ENCODE measurements around the gene HINT2.

HINT2 gene

DNA sequence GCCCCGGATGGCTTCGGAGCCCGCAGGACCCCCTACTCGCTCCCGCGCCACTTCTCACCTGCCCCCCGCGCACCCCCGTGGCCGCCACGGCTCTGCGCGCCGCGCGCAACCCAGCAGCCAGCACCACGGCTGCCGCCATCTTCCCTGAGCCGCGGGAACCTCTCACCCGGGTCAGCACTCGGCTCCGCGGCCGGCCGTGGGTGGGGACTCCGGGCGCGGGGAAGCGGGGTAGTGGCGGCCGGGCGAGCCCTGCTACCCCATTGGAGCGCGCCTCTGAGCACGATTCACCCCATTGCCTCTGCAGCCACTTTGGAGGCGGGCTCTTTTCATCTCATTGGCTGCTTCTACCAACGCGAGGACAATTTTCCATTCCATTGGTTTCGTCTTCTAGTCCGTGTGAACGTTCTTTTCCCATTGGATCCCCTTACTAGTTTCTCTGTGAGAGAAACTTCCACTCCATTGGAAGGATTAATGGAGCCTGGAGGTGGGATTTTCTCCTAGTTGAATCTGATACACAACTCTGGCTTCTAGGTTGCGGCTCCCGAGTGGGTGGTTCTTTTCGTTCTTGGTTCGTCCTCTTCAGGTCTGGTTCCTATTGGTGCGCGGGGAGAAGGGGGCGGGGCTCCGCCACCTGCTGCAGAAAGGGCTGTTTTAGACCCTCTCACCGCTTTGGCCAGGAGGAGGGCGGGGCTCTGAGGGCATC, at the start of gene HINT2:
Gene HINT2, minus strand, starts transcription at position 202 of the 703 bp plus-strand sequence. Its CDS starts 63 bp downstream, at position 139.
- peak; percentile 98 for DNase-seq (ENCODE audit: low read depth, low spot score)

GRCh38 chr9:35863583-35863982, 48.7 kb upstream of the HINT2 start:
- no peak for DNase-seq (ENCODE audit: low read depth, low spot score)

- DNase-seq (ENCODE audit: low read depth, low spot score), result no peak
Observed at GRCh38 chr9:35862328-35862727, 47.5 kb upstream of the HINT2 start.

DNA sequence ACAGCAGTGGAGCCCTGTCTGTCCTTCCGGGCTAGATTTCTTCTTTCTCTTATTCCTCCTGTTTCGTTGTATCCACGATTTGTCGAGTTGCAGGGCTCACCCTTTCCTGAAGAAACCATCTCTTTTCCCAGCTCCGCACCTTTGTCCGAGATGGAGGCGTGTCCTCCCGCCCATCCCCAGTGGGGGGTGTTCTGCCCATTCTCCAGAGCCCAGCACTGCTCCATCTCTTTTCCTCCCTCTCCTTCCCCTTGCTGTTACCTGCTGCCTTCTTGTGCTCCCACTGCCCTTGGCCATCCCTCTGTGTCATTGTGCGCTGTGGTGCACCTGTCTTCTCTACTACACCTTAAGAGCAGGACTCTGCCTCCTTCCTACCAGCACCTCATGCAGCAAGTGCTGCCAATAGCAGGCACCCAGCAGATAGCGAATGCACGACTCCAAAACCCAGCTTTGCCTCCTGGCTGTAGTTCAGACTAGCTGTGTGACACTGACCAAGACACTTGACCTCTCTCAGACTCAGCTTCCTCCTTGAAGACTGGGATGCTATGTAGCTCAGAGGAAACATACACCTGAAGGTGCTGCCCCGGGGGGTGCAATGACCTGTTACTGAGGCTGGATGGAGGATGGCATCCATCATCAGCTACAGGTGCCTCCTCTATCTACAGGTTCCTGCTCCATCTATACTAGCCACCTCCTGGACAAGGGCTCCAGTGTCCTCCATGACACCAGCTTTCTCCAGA, 46.5 kb upstream of the HINT2 start:
- no peak for DNase-seq (ENCODE audit: low read depth, low spot score)

GRCh38 chr9:35859990-35860339, 45.1 kb upstream of the HINT2 start:
- no peak for DNase-seq (ENCODE audit: low read depth, low spot score)

DNA sequence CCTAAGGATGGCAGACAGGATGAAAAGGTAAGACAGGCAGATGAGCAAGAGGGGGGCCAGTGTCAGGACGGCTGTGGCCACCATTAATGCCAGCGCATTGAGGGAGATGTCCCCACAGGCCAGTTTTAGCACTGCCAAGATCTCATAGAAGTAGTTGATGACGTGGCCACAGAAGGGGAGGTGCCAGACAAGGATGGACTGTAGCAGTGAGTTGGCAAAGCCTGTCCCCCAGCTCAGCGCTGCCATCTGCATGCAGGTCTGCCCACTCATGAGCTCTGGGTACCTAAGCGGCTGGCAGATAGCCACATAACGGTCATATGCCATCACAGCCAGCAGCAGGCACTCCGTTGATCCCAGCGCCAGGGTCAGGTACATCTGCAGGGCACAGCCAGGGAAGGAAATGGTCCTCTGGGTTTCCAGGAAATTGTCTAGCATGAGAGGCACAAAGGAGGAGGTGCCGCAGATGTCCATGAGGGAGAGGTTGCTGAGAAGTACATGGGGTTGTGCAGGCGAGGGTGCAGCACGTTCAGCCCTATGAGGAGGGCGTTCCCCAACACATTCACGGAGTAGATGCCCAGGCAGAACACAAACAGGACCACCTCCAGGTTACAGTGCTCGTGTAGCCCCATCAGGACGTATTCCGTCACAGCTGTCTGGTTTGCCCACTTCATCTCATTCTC, 44.6 kb upstream of the HINT2 start:
- no peak for DNase-seq (ENCODE audit: low read depth, low spot score)

- no peak for DNase-seq (ENCODE audit: low read depth, low spot score)
Observed at GRCh38 chr9:35858458-35858857, 43.6 kb upstream of the HINT2 start.

DNA sequence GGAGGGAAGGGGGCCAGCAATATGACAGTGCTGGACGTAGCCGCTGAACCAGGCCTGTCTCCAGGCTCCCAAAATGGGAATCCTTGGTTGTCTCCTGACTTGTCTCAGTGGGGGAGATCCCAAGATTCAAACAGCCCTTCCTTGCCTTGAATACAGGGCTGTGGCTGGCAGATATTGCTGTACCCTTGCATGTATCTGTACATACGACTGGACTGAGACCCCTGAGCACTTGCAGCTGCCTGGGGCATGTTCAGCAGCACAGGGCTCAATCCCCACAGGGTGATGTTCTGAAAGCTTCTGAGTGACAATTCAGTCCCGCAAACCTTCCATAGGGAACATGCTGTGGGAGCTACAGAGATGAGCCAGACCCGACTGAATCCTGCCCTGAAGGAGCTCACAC, 42.0 kb upstream of the HINT2 start:
- DNase-seq (ENCODE audit: low read depth, low spot score), result no peak

GRCh38 chr9:35856206-35856605, 41.4 kb upstream of the HINT2 start:
- no peak for DNase-seq (ENCODE audit: low read depth, low spot score)

DNA sequence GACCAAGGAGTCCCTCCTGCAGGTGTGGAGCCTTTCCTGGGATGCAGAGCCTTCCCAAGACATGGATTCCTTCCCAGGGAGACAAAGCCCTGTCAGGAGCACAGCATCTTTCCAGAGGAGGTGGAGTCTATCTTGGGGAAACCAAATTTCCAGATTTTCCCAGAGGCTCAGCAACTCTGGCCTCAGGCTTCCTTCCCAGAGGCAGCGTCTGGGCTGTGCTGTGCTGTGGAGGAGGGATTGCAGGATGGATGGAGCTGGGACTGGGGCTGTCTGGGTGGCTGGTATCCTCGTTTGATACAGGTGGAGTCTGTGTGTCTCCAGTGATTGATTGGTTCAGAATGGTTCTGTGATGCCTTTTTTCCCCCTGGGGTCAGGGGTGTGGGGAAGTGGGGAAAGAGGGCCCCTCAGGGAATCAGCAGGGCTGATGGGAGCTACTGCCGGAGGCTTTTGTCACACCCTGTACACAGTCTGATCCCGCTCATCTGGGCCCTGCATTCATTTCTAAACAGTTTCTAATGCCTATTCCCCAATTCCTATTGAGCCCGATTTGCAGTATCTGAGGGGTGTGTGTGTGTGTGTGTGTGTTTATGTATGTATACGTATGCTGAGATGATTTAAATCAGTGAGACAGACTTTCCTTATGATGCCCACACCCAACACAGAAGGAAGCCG, 39.4 kb upstream of the HINT2 start:
- DNase-seq (ENCODE audit: low read depth, low spot score), result no peak

DNA sequence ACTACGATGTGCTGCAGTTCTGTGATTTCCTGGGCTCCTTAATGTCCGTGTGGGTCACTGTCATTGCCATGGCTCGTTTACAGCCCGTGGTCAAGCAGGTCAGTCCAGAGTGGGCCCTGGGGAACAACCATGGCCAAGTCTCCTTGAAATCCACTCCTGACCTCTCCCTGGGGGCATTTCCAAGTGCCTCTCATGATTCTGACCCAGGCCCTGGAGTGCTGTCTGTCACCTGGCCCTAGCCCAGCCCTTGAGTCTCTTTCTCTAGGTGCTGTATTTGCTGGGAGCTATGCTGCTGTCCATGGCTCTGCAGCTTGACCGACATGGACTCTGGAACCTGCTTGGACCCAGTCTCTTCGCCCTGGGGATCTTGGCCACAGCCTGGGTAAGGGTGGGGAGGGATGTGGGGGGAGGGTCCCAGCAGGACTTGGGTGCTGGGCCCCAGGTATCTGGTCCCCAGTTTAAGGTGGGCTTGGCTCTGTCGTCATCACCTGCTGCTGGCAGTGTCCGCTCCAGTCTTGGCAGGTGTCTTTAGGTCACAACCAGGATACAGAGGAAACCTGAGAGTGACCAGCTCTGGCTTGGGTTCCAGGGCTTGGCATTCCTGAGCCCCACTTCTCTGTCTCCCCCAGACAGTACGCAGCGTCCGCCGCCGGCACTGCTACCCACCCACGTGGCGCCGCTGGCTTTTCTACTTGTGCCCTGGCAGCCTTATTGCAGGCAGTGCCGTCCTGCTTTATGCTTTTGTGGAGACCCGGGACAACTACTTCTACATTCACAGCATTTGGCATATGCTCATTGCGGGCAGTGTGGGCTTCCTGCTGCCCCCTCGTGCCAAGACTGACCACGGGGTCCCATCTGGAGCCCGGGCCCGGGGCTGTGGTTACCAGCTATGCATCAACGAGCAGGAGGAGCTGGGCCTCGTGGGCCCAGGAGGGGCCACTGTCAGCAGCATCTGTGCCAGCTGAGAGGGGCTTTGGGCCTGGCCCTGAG, 38.3 kb upstream of the HINT2 start:
- no peak for DNase-seq (ENCODE audit: low read depth, low spot score)

DNA sequence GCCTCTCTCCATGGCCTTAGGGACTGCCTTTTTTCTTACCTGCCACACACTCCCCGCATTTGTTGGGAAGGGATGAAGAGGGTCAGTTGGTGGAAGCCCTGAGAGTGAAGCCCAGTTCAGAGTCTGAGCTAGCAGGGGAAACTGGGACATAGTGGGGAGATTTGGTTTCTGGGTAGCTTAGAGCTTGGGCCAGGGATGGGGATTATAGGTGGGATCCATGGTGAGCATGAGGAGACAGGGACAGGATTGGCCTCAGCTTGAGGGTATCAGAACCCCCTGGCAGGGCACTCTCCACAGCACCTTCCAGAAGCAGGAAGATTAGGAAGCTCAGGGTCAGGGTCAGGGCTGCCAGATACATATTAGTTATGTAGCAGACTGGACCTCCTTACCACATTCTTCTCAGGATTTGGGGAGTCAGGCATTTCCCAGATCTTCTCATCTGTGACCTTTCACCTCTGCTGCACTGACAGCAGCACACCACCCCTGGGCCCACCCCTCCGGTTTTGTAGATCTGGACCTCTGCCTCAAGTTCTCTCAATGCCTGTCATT, 37.5 kb upstream of the HINT2 start:
- DNase-seq (ENCODE audit: low read depth, low spot score), result no peak

DNA sequence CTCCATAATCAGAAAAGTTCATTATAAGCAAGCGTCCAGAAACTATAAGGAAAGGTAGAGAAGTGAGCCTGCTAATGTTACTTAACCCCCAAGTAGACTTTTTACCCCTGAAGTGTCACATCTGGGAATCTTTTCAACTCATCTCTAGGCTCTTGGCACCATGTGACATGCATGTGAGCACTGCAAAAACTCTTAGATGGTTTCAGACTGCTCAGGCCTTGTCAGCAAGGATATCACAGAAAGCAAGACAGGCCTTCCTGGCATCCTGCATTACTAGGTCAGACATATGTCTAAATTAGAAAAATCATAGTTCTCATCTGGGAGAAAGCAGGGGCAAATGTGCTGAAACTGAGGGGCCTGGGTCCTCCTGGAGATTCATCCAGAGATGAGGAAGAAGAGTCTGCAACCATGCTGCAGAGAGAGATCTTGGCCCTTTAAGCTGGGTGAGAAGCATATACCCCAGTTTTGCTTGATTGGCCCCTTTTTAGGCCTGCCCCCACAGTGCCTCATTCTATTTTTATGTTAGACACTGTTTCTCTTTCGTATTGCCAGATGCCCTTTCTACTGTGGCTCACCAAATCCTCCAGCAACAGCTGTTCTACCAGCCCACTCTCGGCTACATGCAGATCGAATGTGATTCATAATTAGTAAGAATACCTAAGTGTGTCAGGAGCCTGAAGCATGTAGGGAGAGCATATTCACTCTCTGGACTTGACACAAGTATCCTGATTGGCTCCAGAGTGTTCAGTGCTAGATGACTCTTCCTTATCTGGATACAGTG, 33.1 kb upstream of the HINT2 start:
- no peak for DNase-seq (ENCODE audit: low read depth, low spot score)

GRCh38 chr9:35845824-35846771, 31.3 kb upstream of the HINT2 start:
- DNase-seq (ENCODE audit: low read depth, low spot score), result no peak

- DNase-seq (ENCODE audit: low read depth, low spot score), result no peak
Observed at GRCh38 chr9:35844628-35845270, 29.9 kb upstream of the HINT2 start.

GRCh38 chr9:35842795-35843194, 28.0 kb upstream of the HINT2 start:
- DNase-seq (ENCODE audit: low read depth, low spot score), result no peak

- DNase-seq (ENCODE audit: low read depth, low spot score), result no peak
Observed at GRCh38 chr9:35842020-35842745, 27.3 kb upstream of the HINT2 start.

GRCh38 chr9:35841645-35841900, 26.7 kb upstream of the HINT2 start:
- DNase-seq (ENCODE audit: low read depth, low spot score), result no peak
